Right atrium auricular region (tissue), 2 donors: ENCODE data around the gene PLPP4. TPM values are rescaled to one million over a fixed set of nuclear protein-coding genes. Genes with fewer than 3 reads are reported as not detected.

Source experiments
- DNase-seq: peaks from one replicate; pipeline ENCODE4 v3.0.0-alpha.2; 2019; ENCODE audit warnings: low spot score
- H3K27ac ChIP-seq, 2 donors: fragments of 200-600 bp; sonication (generic); 1 replicate in 1 of 2; 2 replicates in 1 of 2; pipeline ENCODE4 v1.5.1; 2016 to 2019
- H3K27me3 ChIP-seq, 2 donors: fragments of 200-600 bp; sonication (generic); one replicate each; pipeline versions ENCODE4 v1.5.1 to v1.6.0; 2017 to 2019
- H3K36me3 ChIP-seq: fragments of 200-600 bp; sonication (generic); one replicate; pipeline ENCODE4 v1.5.1; 2016
- H3K4me1 ChIP-seq, 2 donors: fragments of 200-600 bp; sonication (generic); one replicate each; pipeline versions ENCODE4 v1.5.1 to v1.6.0; 2017 to 2019
- H3K4me3 ChIP-seq, 2 donors: fragments of 200-600 bp; sonication (generic); 1 replicate in 1 of 2; 2 replicates in 1 of 2; pipeline ENCODE4 v1.5.1; 2017 to 2019; ENCODE audit warnings: mild to moderate bottlenecking in 1 of 2, moderate library complexity in 1 of 2
- H3K9me3 ChIP-seq, 2 donors: fragments of 200-600 bp; sonication (generic); one replicate each; pipeline ENCODE4 v1.5.1; 2019
- total RNA-seq, 2 donors: library from RNA; depleted of rRNA; stranded (reverse); fragments of >200 nt; gene quantifications; one replicate each; pipeline ENCODE4 v1.1.0, GENCODE V29; 2016
- TF ChIP-seq, protein P1 (sequence below), 2 donors: fragments of 200-600 bp; sonication (generic); IDR thresholded peaks; one replicate each; pipeline ENCODE4 v1.5.1; 2019; ENCODE audit warnings: antibody characterized with exemption in 2 of 2

The PLPP4 gene
- total RNA-seq, 2 donors from 2014 or later: not detected

DNA sequence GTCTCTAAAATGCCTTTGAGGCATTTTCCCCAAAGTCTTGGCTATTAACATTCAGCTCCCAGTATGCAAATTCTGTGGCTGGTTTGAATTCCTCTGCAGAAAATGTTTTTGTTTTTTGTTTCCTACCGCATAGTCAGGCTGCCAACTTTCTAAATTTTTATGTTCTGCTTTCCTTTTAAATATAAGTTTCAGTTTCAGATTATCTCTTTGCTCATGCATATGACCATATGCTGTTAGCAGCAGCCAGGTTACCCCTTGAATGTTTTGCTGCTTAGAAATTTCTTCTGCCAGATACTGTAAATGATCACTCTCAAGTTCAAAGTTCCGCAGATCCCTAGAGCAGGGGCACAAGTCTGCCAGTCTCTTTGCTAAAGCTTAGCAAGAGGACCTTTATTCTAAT is 96.9 kb downstream of the PLPP4 start:
- no peak for DNase-seq
- H3K27ac ChIP-seq: no peak overlapping the region
- H3K4me3 ChIP-seq: no peak overlapping the region
- TF ChIP-seq, protein P1, sequence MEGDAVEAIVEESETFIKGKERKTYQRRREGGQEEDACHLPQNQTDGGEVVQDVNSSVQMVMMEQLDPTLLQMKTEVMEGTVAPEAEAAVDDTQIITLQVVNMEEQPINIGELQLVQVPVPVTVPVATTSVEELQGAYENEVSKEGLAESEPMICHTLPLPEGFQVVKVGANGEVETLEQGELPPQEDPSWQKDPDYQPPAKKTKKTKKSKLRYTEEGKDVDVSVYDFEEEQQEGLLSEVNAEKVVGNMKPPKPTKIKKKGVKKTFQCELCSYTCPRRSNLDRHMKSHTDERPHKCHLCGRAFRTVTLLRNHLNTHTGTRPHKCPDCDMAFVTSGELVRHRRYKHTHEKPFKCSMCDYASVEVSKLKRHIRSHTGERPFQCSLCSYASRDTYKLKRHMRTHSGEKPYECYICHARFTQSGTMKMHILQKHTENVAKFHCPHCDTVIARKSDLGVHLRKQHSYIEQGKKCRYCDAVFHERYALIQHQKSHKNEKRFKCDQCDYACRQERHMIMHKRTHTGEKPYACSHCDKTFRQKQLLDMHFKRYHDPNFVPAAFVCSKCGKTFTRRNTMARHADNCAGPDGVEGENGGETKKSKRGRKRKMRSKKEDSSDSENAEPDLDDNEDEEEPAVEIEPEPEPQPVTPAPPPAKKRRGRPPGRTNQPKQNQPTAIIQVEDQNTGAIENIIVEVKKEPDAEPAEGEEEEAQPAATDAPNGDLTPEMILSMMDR (IDR thresholded peaks at IDR 0.05): no peak
- peaks cover 0 to 14% of the 10 kb centered on the region in 2 donors for H3K9me3 ChIP-seq
- no peaks in the 10 kb centered on the region for H3K36me3 ChIP-seq
- no peaks in the 10 kb centered on the region for H3K4me1 ChIP-seq
- no peaks in the 10 kb centered on the region for H3K27me3 ChIP-seq

DNA sequence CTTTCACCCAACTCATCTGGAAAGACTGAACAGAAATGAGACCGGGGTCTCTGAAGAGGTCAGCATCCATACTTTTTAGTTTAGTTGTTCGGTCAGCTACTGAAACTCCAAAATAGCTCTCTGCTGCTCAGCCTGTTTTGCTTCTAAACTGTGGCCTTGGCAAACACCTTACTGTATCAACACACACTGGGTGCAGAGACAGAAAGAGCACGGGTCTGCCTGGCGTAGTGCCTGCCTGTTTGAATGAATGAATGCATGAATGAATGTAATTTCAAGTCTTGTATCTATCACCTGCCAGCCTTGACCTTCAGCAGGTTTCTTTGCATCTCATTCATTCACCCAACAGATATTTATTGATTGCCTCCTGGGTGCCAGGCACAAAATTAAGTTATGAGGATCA is 98.4 kb downstream of the PLPP4 start:
- H3K9me3 ChIP-seq: peaks cover 0 to 14% of the 10 kb centered on the region in 2 donors
- DNase-seq: no peak
- no peak overlapping the region for H3K4me3 ChIP-seq
- no peaks in the 10 kb centered on the region for H3K27me3 ChIP-seq
- H3K36me3 ChIP-seq: no peaks in the 10 kb centered on the region
- H3K27ac ChIP-seq: no peak overlapping the region
- TF ChIP-seq, protein P1 (IDR thresholded peaks at IDR 0.05): no peak
- no peaks in the 10 kb centered on the region for H3K4me1 ChIP-seq

DNA sequence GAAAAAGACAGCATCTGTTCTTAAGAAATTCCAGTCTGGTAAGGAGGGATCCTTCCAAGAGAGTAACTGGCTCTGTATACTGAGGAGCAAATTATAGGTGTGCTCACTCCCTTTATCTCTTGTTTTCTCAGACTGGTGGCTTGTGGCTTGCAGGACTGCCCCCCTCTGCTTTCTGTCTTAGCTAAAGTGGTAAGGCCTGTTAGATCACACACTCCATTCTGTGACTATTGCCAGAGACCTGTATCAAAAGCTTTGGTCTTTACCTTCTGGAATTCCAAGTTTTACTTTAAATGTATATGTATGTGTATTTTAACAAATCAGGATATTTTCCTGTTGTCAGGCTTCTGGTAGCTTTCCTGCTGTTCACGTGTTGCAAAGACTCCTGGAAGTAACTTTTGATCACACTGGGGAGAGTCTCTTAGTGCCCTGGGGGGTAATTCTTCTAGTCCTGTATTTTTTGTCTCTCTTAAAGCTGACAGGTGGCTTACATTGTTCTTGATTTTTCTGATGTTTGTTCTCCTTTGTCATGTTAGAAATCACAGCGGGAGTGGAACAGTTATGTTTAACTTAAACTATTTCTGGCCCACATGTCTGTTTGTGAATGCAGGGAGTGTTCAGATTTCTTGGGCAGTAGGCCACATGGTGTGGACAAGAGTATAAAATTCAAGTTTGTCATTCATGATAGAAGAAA is 99.0 kb downstream of the PLPP4 start:
- H3K4me3 ChIP-seq: no peak overlapping the region
- H3K36me3 ChIP-seq: no peaks in the 10 kb centered on the region
- H3K27ac ChIP-seq: no peak overlapping the region
- H3K9me3 ChIP-seq: peaks cover 0 to 14% of the 10 kb centered on the region in 2 donors
- no peak for DNase-seq
- H3K27me3 ChIP-seq: no peaks in the 10 kb centered on the region
- no peaks in the 10 kb centered on the region for H3K4me1 ChIP-seq
- TF ChIP-seq, protein P1 (IDR thresholded peaks at IDR 0.05): no peak

DNA sequence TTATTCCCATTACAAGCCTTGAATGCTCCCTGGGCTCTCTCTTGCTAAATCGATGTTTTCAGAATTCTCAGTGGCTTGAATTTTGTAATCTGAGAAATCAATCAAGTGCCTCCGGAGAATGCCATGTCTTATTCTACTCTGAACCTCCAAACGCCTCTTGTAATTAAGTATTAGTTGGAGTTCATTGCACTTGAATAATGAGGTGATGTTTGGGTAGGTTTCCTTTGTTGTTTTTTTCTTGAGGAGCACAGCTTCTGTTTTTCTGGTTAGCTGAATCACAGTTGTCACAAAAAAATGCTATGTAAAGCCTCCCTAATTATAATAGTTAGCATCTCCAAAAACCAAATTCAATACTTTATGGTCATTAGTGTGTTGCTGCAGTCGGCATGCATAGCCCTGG is 100.3 kb downstream of the PLPP4 start:
- Histone ChIP-seq H3K9me3 (peaks cover 0 to 14% of the 10 kb centered on the region in 2 donors), H3K27ac (no peak overlapping the region), H3K27me3 (no peaks in the 10 kb centered on the region), H3K36me3 (no peaks in the 10 kb centered on the region), H3K4me1 (no peaks in the 10 kb centered on the region), H3K4me3 (no peak overlapping the region)
- DNase-seq: no peak
- TF ChIP-seq, protein P1 (IDR thresholded peaks at IDR 0.05): no peak

DNA sequence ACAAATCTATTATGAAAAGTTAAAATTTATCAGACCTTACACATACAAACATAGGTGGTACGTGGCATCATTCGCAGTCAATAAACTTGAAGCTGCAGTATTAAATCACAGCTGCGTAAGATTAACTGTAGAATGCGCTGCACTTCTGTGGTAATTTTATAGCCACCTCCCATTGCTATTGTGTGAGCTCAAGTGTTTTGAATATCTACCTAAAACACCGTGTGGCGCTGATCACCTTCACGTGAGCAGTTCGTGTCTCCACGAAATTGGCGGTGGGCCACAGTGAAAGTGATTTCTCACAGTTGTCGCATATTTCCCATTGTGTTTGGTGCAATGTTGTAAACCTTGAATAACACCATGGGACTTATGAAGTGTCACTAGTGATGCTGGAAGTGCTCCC is 102.8 kb downstream of the PLPP4 start:
- Histone ChIP-seq H3K27ac (no peak overlapping the region), H3K4me1 (no peaks in the 10 kb centered on the region), H3K4me3 (no peak overlapping the region), H3K9me3 (no peaks in the 10 kb centered on the region), H3K36me3 (no peaks in the 10 kb centered on the region), H3K27me3 (no peaks in the 10 kb centered on the region)
- TF ChIP-seq, protein P1 (IDR thresholded peaks at IDR 0.05): no peak
- DNase-seq: no peak

DNA sequence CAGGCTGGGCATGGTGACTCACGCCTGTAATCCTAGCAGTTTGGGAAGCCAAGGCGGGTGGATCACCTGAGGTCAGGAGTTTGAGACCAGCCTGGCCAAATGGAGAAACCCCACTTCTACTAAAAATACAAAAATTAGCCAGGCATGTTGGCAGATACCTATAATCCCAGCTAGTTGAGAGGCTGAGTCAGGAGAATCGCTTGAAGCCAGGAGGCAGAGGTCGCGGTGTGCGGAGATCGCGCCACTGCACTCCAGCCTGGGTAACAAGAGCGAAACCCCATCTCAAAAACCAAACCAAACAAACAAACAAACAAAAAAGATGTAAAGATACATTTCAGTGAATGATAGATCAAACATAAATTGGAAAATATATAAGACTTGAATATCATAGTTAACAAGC is 105.9 kb downstream of the PLPP4 start:
- no peaks in the 10 kb centered on the region for H3K27me3 ChIP-seq
- DNase-seq: no peak
- H3K36me3 ChIP-seq: no peaks in the 10 kb centered on the region
- H3K27ac ChIP-seq: no peak overlapping the region
- no peak overlapping the region for H3K4me3 ChIP-seq
- H3K4me1 ChIP-seq: no peaks in the 10 kb centered on the region
- no peaks in the 10 kb centered on the region for H3K9me3 ChIP-seq
- TF ChIP-seq, protein P1 (IDR thresholded peaks at IDR 0.05): no peak
